NCI-H2196 (cell line): Measurements from ENCODE around the gene AKR7A2.
"Not testable (repeated sequence)": the region's sequence is repeated elsewhere in the genome, so short reads cannot be mapped to it uniquely, and the experiment has no call there.

Experiments used
- DNase-seq: peaks from one replicate; lab custom pipeline; 2025; ENCODE audit not compliant: unreplicated experiment; lab: John Stamatoyannopoulos, UW

AKR7A2 gene

DNA sequence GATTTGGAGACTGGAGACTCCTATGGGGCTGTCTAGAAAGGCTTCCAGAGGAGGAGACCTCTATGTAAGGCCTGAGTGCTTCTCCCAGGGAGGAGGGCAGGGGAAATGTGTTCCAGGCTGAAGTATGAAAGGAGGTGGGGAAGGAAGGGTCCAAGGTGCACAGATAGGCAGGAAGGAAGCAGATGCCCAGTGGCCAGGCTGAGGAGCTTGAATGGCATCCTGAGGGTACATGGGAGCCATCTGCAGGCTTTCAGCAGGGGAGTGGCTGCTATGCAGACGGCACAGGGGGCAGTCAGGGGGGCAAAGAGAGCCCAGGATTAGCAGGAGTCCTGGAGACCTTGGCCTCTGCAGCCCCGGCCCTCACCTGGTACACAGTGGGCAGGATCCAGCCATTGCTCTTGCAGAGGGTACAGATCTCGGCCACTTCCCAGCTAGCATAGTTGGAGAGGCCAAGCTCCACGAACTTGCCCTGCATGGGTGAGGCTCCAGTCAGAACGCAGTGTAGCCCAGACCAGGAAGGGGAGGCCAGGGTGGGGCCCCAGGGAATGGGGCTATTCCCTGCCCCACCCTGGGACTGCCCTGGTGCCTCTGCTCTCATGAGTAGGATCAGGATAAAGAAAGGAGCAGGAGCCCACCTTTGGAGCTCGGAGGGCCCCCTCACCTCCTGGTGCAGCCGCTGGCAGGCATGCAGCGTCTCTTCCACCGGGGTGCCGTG lies 4.0 kb downstream of the AKR7A2 start:
- no peak for DNase-seq

- DNase-seq: no peak
These were observed 5.0 kb downstream of the AKR7A2 start for GRCh38 chr1:19306941-19307340.

GRCh38 chr1:19305880-19306279 lies 6.1 kb downstream of the AKR7A2 start:
- no peak for DNase-seq

GRCh38 chr1:19304081-19304480 lies 7.9 kb downstream of the AKR7A2 start:
- not testable (repeated sequence) for DNase-seq

- no peak for DNase-seq
These were observed 11.7 kb downstream of the AKR7A2 start for GRCh38 chr1:19300211-19300610.

GRCh38 chr1:19294638-19295037 lies 17.3 kb downstream of the AKR7A2 start:
- DNase-seq: no peak

DNA sequence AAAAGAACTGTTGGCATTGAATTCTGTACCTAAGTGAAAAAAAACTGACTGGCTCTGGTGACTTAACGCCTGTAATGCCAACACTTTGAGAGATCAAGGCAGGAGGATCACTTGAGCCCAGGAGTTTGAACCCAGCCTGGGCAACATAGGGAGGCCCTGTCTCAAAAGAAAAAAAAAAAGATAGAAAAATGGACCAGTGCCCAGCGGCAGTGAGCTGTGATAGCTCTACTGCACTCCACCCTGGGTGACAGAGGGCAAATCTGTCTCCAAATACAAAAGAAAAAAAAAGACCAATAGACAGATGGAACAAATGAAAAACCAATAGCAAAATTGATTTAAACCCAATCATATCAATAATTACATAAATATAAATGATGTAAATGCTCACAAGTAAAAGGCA lies 22.7 kb downstream of the AKR7A2 start:
- no peak for DNase-seq

DNA sequence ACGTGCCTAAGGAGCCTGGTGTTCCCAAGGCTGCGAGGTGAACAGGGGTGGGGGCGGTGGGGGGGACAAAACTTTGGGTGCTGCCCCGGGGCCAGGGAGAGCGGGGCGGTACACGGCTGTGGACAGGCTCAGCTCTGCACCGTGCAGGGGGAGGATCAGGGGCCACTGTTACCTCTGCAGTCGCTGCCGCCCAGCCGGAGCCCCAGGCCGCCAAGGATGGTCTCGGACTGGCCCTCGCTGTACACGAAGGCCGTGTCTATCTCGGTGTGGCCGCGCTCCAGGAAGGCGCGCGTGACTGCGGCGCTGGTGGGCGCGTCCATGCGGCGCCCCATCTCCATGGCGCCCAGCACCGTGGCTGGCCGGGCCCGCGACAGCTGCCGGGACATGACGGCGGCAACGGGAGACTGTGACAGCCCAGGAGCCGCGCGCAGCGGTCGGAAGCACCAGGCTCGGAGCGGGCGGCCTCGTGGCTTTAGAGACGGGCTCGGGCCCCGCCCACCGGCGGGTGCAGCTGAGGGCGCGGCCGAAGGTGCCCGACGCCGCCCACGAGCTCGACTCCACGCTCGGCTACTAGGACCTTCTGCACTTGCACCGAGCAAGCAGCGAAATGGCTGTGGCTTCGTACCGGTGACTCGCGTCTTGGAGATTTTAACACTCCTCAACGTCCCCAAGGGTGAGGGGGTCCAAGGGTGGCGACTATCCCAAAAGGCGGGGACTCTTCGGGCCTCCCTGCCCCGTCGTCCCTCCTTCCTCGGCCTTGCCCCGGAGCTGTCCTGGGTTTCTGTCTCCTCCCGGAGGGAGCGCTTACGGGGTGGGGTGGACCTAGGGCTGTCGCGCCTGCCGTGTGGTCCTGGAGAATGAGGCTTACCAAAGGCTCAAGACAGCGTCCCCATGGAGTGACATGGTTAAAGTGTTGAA lies 23.4 kb downstream of the AKR7A2 start, which contains the start of gene AKR7A3:
TSS of gene AKR7A3 (minus strand) at position 447 of the 918 bp plus-strand sequence. CDS start at position 386, 61 bp downstream.
- not testable (repeated sequence) for DNase-seq

GRCh38 chr1:19287436-19288185 lies 24.3 kb downstream of the AKR7A2 start:
- no peak for DNase-seq

DNA sequence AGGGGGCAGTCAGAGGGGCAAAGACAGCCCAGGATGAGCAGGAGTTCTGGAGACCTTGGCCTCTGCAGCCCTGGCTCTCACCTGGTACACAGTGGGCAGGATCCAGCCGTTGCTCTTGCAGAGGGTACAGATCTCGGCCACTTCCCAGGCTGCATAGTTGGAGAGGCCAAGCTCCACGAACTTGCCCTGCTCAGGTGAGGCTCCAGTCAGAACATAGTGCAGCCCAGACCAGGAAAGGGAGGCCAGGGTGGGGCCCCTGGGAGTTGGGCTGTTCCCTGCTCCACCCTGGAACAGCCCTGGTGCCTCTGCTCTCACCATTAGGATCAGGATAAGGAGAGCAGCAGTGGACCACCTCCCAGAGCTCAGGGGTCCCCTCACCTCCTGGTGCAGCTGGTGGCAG lies 26.1 kb downstream of the AKR7A2 start:
- DNase-seq: not testable (repeated sequence)

GRCh38 chr1:19285366-19285765 lies 26.6 kb downstream of the AKR7A2 start:
- DNase-seq: not testable (repeated sequence)

DNA sequence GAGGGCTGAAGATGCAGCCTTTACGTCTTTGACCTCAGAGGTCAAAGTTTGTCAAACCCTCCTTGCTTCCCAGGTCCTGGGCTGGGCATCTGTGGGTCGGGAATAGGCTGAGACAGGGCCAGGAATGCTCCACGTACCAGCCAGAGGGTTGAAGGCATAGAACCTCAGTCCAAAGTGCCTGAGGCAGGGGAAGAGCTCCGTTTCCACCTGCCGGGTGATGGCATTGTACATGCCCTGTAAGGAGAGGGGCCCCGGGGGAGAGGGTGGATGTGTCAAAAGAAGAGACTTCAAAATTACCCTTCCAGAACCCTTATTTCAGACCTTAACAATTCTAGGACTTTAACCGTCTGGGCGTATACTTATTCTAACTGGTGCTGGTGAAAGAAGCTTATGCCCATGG lies 27.1 kb downstream of the AKR7A2 start:
- DNase-seq: no peak

DNA sequence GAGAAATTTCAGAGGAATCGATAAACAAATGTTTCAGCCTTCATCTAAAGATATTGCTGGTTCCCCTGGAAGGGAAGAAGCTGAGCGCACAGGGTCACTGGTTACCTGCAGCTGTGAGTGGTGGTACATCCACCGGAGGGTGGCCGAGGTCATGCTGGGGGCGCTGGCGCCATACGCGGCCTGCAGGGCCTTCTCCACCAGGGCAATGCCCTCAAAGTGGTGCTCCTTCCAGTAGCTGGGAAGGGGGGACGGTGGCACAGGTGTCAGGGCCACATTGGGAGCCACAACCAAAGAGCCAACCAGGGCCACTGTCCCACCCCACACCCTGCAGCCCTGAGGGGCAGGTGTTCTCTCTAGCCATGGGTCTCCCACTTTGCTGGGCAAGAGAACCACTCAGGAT lies 28.1 kb downstream of the AKR7A2 start:
- DNase-seq: no peak

- no peak for DNase-seq
These were observed 37.3 kb downstream of the AKR7A2 start for GRCh38 chr1:19274636-19275035.

- DNase-seq: not testable (repeated sequence)
These were observed 38.0 kb downstream of the AKR7A2 start for GRCh38 chr1:19273844-19274531.

- no peak for DNase-seq
These were observed 38.7 kb downstream of the AKR7A2 start for GRCh38 chr1:19273106-19273843.

GRCh38 chr1:19272064-19272463 lies 39.9 kb downstream of the AKR7A2 start:
- no peak for DNase-seq

- DNase-seq: not testable (repeated sequence)
These were observed 41.6 kb downstream of the AKR7A2 start for GRCh38 chr1:19270343-19270730.

DNA sequence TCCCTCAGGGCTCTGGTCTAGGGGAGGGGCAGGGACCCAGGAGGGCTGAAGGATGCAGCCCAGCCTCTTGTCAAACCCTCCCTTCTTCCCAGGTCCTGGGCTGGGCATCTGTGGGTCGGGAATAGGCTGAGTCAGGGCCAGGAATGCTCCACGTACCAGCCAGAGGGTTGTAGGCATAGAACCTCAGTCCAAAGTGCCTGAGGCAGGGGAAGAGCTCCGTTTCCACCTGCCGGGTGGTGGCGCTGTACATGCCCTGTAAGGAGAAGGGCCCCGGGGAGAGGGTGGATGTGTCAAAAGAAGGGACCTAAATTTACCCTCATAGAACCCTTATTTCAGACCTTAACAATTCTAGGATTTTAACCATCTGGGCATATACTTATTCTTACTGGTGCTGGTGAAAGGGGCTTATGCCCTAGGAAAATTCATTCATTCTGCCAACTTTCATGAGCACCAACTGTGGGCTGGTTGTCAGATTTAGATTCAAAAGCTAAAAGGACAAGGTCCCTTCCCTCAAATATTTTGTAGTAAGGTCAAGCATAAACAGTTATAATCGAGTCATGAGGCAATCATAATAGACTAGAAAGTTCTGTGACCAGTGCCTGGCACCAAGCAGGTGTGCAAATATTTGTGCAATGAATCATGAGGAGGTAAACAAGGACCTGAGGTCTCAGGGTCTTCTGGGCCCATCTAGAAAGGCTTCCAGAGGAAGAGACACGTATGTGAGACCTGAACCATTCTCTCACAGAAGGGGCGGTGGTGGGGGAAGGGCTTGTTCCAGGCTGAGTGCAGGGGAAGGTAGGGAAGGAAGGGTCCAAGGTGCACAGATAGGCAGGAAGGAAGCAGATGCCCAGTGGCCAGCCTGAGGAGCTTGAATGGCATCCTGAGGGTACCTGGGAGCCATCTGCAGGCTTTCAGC lies 42.3 kb downstream of the AKR7A2 start:
- DNase-seq: not testable (repeated sequence)
